Fibroblast of the conjunctiva (primary cell): ENCODE measurements around the gene BACH2.

ENCODE experiments used
- DNase-seq: peaks from one replicate; pipeline ENCODE4 v3.0.0-alpha.2; 2010; ENCODE audit warnings: low read depth

BACH2 gene

GRCh38 chr6:90095788-90096187, 200.9 kb downstream of the BACH2 start:
- no peak for DNase-seq

DNA sequence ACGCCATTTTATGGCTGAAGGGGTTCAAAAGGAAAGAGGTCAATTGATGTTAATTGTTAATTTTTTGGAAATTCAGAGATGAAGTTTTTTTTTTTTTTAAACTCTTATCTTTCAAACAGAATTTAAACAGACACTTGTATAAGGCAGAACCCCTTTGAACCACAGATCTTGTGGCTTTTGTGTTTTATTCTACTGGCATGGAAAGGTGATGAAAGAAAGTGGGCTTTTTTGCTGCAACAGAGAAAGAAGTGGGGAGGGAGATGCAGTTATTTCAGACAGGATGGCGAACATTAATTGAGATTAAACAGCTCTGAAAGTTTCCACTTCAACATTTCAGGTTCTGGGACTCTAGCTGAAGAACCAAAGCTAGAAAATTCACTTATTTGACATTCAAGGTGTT, 201.5 kb downstream of the BACH2 start:
- DNase-seq, result no peak

DNA sequence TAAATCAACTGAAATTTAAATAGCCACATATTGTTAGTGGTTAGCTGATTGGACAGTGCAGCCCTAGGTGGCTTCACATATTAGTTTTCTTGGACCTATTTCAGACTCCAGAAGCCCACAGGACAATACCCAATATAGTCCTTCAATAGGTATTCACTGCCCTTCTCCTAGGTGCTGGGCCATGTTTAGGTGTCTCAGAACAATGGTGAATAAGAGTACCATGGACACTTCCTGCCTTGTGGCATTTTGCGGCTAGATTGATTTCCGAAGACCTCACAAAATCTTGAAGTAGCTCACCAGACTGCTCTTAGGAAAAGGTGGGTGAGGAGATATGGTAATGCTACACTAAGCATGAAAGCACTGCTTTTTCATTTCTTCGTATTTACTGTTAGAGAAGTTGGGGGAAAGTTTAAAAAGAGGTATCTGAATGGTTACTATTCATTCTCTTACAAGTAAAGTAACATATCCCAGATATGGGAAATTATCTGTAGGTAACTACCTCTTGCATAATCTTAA, 203.0 kb downstream of the BACH2 start:
- DNase-seq, result no peak

- DNase-seq, result no peak
Observed at GRCh38 chr6:90090866-90091265, 205.8 kb downstream of the BACH2 start.

GRCh38 chr6:90088009-90088408, 208.6 kb downstream of the BACH2 start:
- DNase-seq, result peak; percentile 63

DNA sequence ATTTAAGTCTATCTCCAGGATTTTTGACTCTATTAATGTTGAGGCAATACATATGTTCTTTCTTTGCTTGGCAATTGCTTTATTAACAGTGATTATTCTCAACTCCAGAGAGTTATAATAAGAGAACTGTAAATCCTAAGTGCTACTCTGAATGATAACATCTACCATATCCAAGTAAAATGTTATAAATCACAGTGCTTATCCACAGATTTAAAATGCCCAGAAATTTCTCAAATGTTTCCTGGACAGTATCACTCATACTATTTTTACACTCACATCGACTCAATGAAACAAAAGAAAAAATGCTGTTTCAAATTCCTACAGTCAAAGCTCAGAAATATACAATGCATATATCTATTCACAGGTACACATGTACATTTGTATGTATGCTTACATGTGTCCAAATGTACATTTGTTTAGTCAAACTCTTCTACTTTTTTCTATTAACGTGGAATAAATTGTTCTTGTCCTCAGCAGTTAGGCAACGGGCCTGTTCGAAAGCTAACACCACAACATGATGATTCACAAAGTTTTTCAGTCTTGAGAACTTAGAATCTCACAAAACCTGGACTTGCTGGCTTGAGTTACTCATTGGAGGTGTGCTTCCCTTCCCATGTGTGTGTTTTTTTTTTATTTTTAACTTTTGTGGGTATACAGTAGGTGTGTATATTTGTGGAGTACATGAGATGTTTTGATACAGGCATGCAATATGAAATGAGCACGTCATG, 209.4 kb downstream of the BACH2 start:
- no peak for DNase-seq

GRCh38 chr6:90086517-90086916, 210.1 kb downstream of the BACH2 start:
- DNase-seq, result no peak

DNA sequence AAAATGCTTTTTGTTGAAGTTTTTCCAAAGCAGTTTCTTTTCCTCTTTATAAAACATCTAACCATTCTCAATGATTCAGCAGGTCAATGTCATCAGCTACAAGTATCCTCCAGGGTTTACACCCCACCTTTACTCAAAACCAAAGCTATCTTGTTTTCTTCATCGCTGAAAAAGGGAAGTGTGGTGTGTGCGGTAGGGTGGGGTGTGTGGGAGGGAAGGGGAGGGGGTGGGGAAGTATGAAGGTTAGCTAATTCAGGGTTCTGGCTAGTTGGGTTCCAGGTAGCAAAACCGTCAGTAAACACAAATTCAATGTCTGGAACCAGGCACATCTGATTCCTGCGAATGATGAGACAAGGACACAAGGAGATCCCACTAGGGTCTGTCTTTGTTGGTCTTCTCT, 212.8 kb downstream of the BACH2 start:
- DNase-seq, result no peak

- DNase-seq, result no peak
Observed at GRCh38 chr6:90082847-90083246, 213.8 kb downstream of the BACH2 start.

GRCh38 chr6:90080876-90081481, 215.7 kb downstream of the BACH2 start:
- no peak for DNase-seq

- DNase-seq, result no peak
Observed at GRCh38 chr6:90079560-90080490, 216.8 kb downstream of the BACH2 start.

DNA sequence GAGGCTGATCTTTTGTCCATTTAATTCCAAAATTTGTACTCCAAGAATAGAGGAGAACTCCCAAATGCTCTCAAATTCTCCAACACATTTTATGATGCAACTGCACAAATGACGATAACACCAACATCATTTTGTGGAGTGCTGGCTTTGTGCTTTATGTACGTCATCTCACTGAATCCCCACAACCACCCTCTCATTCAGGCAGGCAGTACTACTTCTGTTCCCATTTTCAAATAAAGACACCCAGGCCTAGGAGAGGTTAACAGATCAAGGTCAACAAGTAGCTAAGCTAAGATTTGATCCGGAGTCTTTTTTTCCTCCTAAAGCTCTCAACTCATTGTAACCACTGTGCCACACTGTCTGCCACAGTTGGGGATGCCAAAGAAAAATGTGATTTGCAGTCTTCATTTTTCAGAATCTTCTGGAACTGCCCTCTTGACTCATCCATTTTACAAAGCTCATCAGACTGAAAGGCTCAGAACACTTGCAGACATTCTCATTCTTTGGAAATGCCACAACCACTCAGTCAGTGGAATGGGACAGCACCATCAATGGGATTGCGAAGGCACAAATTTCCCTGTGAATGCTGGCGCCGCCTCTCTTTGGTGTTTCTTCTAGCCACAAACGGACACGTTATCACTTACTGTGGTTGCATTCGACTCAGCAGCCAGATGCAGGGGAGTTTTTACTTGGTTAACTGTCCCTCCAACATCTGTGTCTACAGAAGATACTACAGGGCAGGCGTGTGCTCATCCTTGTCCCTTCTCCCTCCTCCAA, 217.9 kb downstream of the BACH2 start:
- no peak for DNase-seq

GRCh38 chr6:90076511-90077415, 219.9 kb downstream of the BACH2 start:
- DNase-seq, result no peak

- no peak for DNase-seq
Observed at GRCh38 chr6:90074161-90074850, 222.3 kb downstream of the BACH2 start.

- DNase-seq, result no peak
Observed at GRCh38 chr6:90072935-90073464, 223.6 kb downstream of the BACH2 start.

DNA sequence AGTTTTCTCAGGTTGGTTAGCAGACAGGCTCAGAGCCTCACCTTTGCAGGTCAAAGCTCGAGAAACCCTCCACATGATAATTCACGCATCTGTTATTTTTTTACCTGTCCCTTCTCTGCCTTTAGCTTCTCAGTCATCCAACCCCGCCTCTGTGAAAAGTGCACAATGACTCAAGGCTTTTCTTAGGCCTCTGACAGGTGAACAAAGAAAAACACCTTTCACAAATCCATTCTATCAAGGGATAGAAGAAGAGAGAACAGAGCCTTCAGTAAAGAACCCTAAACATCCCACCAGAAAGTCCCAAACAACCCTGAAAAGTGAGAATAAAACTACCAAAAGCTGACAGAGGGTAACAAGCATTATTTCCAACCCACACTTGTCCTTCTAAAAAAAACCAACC, 224.1 kb downstream of the BACH2 start:
- DNase-seq, result no peak

GRCh38 chr6:90068703-90069523, 227.7 kb downstream of the BACH2 start:
- no peak for DNase-seq

GRCh38 chr6:90068264-90068663, 228.4 kb downstream of the BACH2 start:
- DNase-seq, result peak; percentile 23

GRCh38 chr6:90066697-90067096, 229.9 kb downstream of the BACH2 start:
- DNase-seq, result no peak
